Right kidney (tissue), 1 donor: Measurements from ENCODE around the gene MCEE.
"Not testable (repeated sequence)": the region's sequence is repeated elsewhere in the genome, so short reads cannot be mapped to it uniquely, and the experiment has no call there.

Experiments used
- DNase-seq: peaks from one replicate; pipeline ENCODE4 v3.0.0-alpha.2; 2016

The MCEE gene

DNA sequence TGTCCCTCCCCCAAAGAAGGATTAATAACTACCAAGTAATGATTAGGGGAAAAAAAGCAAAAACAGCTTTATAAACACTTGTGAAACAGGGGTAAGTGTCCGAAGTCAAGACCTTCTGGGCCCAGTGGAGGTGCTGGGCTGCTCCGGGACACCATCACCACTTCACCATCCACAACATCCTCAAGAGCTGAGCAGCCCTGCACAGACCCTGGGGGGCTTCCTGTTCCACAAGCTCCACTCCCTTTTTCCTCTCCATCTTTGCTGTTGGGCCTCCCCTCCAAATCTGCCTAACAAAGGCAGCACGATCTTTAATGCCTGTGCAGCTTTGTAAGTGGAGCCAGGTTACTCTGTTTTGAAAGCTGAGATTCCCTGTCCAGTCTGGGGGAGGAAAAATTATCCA lies 46.7 kb downstream of the MCEE start:
- DNase-seq = not testable (repeated sequence)

DNA sequence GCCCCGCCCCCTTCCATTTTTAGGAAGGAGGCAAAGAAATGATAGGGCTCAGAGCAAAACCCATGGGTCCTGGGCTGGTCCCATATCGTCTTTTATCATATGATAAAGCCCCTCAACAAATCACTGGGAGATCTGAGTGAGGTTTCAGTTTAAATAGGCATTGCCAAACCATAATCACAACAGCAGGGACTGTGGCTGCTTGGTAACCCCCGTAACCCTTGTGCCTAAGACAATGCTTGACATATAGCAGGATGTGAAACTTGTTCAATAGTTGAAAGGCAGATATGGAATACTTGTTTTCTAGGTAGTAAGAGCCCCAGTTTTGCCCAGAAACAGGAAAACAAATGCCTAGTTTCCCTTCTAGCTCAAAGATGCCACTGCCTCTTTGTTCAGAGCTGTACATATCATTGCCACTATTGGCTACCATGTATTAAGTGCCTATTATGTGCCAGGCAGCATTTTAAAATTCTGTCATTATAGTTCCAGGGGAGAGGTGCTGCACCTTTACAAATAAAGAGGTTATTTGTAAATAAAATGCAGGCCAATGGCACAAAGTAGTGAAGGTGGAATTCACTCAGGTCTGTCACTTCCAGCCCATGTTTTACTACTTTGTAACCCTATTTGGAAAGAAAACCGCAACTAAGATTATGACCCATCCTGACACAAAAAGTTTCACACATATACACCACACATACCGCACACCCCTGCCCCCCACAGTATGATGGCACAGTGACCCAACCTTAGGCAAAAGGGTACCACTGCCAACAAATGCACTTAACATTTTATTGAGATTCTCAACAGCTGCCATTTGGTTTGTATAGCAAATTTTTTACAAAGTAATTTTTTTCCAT lies 47.4 kb downstream of the MCEE start:
- no peak for DNase-seq

DNA sequence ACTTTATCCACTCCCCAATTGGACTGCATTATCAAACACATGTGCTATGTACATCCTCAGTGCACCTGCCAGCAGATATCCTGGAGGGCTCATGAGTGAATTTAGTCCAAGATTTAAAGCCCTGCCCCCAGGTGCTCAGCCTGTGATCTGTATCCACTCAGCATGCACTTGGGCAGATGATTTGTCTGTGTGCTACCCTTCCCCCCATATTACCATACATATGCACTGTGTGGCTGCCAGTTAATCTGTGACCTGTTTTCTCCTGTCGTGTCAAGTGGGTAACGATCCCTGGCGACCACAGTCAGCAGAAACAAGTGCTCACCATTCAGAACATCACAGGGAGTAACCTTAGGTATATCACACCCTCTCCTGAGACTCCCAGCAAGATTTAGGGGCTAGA lies 51.4 kb downstream of the MCEE start:
- DNase-seq = no peak

DNA sequence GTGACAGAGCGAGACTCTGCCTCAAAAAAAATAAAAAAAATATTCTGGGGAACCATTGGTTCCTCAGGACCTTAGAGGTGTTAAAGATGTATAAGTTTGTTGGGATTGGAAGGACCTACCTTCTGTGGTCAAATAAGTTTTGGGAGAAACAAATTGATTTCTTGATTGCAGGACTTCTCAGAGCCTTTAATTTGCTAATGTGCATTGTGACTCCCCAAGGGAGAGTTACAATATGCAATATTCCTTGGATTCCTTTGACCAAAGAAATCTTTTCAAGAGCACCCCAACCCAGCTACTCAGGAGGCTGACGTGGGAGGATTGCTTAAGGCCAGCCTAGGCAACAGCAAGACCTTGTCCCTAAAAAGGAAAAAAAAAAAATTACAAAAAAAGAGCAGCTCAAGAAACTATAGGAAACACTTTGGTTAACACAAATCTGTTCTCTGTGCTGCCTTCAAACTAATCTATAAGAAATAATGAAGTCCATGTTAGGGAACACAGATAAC lies 55.1 kb downstream of the MCEE start:
- no peak for DNase-seq

DNA sequence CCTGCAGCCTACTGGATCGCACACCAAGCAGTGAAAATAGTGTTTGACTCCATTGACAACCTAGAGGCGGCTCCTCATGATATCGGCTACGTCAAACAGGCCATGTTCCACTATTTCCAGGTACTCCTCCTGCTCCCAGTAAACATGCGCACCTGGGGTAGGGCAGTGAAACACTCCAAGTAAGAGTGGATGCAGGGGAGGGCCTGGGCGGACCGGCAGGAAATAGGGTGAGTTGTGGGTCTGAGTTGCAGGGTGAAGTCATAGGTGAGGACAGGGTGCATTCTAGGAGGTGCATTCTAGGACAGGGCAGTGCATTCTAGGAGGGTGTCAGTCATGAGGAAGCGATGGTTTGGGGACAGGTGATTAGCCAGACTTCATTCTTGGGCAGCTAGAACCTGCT lies 56.6 kb downstream of the MCEE start:
- DNase-seq = no peak

DNA sequence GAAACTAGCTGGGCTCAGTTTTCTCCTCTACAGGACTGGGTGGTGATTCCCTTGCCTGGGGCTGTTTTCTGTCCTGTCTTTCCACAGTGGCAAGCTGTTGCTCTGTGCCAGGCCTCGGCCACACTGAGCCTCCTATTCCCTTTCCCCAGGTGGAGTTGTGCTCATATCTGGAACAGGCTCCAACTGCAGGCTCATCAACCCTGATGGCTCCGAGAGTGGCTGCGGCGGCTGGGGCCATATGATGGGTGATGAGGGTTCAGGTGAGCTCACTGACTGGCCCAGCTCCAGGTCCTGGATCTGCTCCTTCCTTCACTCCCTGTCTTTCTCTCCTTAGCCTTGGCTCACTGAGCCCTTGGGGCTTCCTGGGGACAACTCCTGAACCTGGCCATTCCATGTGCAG lies 57.5 kb downstream of the MCEE start:
- DNase-seq = no peak

DNA sequence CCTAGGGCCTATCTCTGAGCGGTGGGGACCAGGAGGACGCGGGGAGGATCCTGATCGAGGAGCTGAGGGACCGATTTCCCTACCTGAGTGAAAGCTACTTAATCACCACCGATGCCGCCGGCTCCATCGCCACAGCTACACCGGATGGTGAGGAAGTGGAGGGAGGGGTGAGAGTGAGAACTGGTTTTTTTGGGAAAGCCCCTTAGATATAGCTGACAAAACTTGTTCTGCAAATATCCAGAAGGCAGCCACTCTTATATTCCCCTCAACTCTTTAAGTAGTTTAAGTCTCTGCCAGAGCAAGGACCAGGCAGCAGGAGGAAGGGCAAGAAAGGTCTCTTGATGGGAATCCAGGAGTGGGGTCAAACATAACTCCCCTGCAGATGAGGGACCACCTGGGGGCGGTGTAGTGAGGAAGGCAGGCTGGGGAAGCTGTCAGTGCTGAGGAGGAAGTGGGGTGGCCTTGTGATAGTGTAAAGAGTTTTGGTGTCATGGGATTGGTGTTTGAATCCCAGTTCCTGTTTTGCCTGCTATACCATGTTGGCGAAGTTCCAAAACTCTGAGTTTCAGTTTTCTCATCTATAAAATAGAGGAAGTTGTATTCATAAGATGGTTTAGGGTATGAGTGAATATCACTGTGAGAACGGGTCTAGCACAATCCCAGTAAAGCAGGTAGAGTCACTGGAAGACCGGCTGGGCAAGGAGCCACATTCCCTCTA lies 58.2 kb downstream of the MCEE start:
- DNase-seq = no peak

DNA sequence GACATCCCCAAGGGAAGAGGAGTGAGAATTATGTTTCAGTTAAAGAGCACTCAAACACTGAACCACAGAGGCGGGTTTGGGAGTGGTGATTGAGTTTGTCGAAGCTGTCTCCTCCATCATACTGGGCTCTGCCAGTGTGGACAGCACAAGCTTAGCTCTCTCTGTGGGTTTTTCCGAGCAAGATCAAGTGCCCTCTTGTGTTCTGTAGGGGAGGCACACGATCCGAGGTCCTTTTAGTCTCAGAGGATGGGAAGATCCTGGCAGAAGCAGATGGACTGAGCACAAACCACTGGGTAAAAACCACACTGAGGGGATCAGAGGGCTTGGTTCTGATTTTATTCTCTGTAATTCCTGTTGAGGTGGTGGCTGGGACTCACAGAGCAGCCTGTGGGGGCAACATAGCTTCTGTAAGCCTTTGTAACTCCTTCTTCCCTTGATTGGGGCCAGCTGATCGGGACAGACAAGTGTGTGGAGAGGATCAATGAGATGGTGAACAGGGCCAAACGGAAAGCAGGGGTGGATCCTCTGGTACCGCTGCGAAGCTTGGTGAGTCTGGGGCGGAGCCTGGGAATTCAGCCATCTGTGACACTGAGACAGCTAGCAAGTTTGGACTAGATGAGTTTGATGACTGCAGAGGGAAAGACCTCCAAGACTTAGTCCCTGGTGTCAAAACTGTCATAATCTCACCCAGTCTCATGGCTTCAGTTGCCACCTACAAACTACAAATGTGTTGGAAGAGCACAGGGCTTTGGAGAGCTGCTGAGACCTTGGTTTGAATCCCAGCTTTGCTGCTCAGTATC lies 59.5 kb downstream of the MCEE start:
- DNase-seq = no peak

DNA sequence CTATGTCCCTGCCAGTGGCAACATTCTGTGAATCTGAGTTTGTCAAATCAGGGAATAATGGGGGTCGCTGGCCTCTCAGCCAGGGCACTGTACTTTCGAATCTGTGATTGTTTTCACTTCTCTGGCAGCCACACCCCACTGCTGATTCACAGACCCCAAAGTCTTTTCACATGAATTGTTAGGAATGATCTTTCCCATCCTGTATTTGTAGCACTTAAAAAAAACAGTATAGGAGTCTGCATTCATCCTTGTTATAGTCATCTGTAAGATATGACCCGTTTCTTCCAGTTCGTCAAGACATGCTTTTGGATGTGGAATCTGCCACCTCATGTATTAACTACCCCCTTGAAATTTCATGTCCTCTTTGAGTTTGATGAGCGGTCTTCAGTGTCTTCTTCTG lies 60.7 kb downstream of the MCEE start:
- no peak for DNase-seq

DNA sequence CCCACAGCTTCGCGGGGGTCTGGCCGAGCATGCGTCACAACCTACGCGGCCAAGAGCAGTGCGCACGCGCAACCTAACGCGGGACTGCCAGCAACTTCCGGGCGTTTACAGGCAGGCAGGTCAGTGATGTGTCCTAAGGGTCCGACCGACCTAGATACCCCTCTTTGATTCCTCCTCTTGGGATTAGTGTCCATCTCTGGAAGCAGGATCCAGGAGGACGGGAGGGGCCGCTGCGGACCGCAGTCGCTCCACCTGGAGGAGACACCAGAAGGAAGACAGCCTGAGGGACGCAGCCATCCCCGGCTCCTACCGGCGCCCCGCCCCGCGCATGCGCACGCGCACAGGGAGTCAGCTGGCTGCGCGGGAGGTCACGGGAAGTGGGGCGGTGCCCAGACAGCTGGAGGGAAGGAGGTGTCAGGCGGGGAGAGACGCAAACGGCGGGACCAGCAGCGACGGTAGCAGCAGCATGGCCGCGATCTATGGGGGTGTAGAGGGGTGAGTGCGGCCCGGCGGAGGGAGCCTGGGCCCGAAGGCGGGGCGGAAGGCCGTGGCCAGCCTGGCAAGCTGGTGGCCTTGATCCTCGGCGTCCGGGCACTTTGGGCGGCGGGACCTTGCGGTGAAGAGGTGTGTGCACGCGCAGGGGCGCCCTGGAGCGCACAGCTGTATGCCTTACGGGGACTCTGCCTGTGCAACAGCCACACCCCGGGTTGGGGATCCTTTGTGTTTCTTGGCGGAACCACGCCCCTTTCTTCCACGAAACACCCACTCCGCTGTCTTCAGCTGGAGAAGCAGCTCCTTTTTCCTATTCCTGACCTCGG lies 61.6 kb downstream of the MCEE start, which contains the start of gene NAGK:
TSS of gene NAGK (plus strand) at position 431 of the 818 bp plus-strand sequence. CDS start at position 467, 36 bp downstream.
- DNase-seq = peak; percentile 100

DNA sequence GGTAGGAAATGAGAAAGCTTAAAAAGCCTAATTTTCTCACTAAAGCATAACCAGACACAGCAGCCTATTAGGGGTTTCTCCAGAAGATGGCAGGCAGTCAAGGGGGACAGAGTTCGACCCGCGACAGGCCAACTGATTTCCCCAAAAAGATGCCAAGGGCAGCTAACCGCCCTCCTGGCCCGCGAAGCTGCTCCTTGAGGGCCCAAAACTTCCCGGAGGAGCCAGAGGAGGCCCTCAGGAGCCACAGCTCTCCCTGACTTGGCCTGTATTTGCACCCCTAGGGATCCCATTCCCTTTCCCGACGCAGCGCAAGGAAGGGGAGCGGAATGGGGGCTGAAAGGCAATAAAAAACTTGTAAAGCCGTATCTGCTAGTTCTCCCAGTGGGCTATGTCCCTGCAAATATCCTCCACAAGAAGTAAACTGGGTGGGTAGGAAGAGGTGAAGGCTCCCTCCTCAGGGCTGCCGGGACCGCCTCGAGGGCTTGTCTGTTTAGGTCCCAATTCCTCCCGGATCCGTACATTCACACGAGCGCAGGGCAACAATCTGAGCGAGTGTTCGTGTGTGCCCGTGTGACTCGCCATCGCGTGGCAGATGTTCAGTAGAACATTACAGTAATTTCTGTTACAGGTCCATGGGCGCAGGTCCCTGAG lies 62.3 kb downstream of the MCEE start:
- no peak for DNase-seq

DNA sequence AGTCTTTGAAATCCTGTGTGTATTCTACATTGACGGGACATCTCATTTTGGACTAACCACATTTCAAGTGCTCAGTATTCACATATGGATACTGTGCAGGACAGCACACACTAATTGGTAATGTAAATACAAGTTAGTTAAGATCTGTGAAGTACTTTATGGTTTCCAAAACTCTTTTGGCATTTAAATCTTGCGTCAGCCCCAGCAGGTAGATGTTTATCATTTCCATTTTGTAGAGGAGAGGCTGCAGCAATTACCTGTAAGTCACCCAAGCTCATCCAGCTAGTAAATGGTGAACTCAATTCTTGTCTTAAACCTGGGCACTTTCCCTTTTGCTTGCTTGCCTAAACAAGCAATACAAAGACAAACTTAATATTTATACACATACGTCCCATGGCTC lies 63.2 kb downstream of the MCEE start:
- DNase-seq = no peak

DNA sequence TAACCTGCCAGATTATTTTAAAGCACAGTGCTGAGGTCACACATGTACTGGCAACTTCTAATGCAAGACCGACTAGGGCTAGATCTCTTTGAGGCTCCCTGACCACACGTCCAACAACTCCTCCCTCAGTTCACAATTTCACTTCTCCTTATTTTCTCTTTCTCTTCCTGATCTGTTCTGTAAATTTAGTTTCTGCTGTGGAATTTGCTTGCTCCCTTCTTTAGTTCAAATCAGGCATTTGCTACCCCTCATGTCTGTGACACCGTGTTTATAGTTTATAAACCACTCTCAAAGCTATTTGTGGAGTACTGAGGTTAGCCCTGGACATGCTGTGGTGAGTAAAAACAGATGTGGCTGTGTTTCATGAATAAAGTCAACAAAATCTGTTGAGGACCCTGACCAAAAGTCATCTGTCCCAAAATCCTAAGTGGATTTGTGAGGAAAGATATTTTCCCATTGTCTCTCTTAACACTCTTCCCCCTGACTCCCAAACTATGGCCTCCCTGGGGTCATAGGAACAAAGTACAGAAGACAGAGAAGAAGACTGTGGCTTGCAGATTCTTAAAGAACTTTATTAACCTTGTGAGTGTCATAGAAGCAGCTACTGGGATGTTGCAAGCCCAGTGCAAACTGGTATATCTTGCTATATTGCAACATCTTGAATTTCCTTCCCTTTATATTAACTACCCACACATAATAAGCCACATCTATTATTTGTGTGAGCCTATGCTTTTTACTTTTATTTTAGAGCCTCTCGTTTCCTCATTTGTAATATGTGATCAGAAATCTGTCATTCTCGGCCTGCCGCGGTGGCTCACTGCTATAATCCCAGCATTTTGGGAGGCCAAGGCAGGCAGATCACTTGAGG lies 65.0 kb downstream of the MCEE start:
- no peak for DNase-seq

DNA sequence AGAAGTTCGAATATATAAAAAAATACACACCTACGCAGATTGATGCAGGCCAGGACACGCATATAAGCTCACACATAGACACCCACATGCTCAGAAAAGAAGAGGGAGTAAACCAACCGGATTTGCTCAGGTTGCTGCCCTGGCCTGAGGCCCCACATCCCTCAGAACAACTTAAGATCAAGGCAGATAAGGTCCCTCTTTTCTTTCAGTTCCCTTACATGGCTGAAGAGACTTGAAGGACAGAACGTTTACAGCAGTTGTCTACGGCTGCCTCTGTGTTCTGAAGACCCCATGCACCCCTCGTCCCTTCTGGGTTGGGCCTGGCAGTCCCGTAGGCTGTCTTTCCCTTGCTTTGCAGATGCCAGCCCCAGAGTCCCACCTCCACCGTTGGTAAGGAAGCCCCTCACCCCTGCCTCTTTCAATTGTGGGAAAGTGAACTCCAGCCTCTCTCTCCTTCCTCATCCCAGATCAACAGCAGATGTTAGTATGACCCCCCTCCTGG lies 65.9 kb downstream of the MCEE start:
- DNase-seq = no peak

DNA sequence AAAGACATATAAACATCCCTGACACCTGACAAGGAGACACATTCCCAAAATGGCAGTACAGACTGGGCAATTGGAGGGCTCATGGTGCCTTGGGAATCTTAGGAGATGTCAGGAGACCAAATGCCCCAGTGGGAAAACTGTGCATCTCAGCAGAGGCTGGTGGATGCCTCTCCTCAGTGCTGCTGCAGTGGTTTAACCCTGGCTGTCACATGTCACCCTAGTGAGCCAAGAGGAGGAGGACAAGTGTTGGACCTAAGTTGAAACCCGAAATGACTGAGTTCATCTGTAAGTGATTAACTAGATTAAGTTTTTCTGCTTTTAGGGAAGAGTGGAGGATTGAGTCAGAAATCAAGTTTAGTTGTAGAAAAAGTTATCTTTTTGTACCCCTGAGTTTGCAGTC lies 66.8 kb downstream of the MCEE start:
- no peak for DNase-seq

DNA sequence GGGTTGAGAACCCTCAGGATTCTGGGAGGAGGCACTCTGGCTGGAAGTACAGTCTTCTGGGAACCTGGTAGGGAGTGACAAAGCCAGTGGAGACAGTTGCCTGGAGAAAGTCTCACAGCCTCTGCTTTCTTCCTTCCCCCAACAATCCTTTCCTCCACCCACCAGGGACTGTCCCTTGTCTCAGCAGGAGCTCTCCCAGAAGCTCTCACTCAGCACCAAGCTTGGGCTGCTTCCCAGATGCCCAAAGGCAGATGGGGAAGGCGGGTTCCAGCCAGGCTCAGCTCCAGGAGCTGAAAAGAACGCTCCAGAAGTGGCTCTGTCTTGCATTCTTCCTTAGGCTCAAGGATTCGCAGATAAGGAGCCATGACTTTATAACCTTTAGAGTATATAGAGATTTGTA lies 69.2 kb downstream of the MCEE start:
- no peak for DNase-seq

DNA sequence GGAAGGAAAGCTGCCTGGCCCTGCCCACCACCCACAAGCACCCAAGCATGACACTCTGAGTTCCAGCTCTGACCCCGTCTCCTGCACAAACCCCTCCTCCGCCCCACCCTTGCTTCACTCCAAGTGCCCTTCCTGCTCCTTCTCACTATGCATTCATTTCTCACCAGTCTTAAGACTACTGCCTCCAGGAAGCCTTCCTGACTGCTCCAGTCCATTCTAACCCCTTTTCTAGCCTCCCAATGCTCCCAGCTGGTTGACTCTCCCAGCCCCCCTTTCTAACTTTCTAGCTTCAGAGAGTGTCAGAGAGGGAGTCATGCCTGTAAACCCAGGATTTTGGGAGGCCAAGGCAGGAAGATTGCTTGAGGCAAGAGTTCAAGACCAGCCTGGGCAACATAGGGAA lies 69.8 kb downstream of the MCEE start:
- no peak for DNase-seq
